OCI-M2 (cell line): ENCODE measurements around the gene GYS1.
"Not testable (repeated sequence)": the region's sequence is repeated elsewhere in the genome, so short reads cannot be mapped to it uniquely, and the experiment has no call there.

Experiments used
- DNase-seq: peaks from one replicate; lab custom pipeline; 2025; ENCODE audit not compliant: unreplicated experiment; lab: John Stamatoyannopoulos, UW

GYS1 gene

GRCh38 chr19:49018388-49019241 lies 25.5 kb upstream of the GYS1 start:
- not testable (repeated sequence) for DNase-seq

- DNase-seq: peak; percentile 57
These were observed 24.7 kb upstream of the GYS1 start for GRCh38 chr19:49017666-49018351.

GRCh38 chr19:49017041-49017665 lies 24.0 kb upstream of the GYS1 start, which contains the start of gene LHB:
Gene LHB (minus strand): TSS chr19:49017091. CDS start chr19:49017081, 10 bp downstream.
- DNase-seq: no peak

GRCh38 chr19:49016067-49016839 lies 23.1 kb upstream of the GYS1 start:
- no peak for DNase-seq

- no peak for DNase-seq
These were observed 21.8 kb upstream of the GYS1 start for GRCh38 chr19:49014870-49015255.

GRCh38 chr19:49014123-49014869 lies 21.2 kb upstream of the GYS1 start:
- DNase-seq: no peak

- no peak for DNase-seq
These were observed 18.1 kb upstream of the GYS1 start for GRCh38 chr19:49011194-49011593.

GRCh38 chr19:49010453-49010852 lies 17.3 kb upstream of the GYS1 start:
- no peak for DNase-seq

- no peak for DNase-seq
These were observed 16.7 kb upstream of the GYS1 start for GRCh38 chr19:49009828-49010227.

GRCh38 chr19:49006905-49007304 lies 13.8 kb upstream of the GYS1 start:
- DNase-seq: no peak

GRCh38 chr19:49004964-49005614 lies 12.0 kb upstream of the GYS1 start:
- no peak for DNase-seq

- no peak for DNase-seq
These were observed 11.0 kb upstream of the GYS1 start for GRCh38 chr19:49004133-49004532.

- no peak for DNase-seq
These were observed 6.6 kb upstream of the GYS1 start for GRCh38 chr19:48999481-49000325.

GRCh38 chr19:48997972-48998371 lies 4.9 kb upstream of the GYS1 start:
- no peak for DNase-seq

- DNase-seq: no peak
These were observed 902 bp upstream of the GYS1 start for GRCh38 chr19:48994035-48994386.

- no peak for DNase-seq
These were observed 431 bp downstream of the GYS1 start for GRCh38 chr19:48992581-48993174.

GRCh38 chr19:48991873-48992580 lies 1.1 kb downstream of the GYS1 start:
- DNase-seq: no peak

- no peak for DNase-seq
These were observed 2.0 kb downstream of the GYS1 start for GRCh38 chr19:48991011-48991609.
